PFSK-1 (cell line): Measurements from ENCODE around the gene TAF7L.

Experiments used
- FOXP2 ChIP-seq: optimal IDR thresholded peaks from 2 replicates; pipeline ENCODE3; 2011; ENCODE audit warnings: borderline replicate concordance, control low read depth, inconsistent platforms; ENCODE audit not compliant: insufficient read depth; ENCODE audit errors: extremely low read length, extremely low read depth
- POLR2AphosphoS5 ChIP-seq: IDR thresholded peaks from 2 replicates; pipeline ENCODE4 v1.6.1; 2012; ENCODE audit warnings: low read depth, mild to moderate bottlenecking, control low read depth, low read length, moderate library complexity
- SIN3A ChIP-seq: IDR thresholded peaks from 2 replicates; pipeline ENCODE4 v1.6.1; 2012; ENCODE audit warnings: mild to moderate bottlenecking, low read length, moderate library complexity, borderline replicate concordance; ENCODE audit not compliant: insufficient read depth
- TAF1 ChIP-seq: IDR thresholded peaks from 2 replicates; pipeline ENCODE4 v1.6.1; 2012; ENCODE audit warnings: low read length, control low read depth, borderline replicate concordance; ENCODE audit not compliant: insufficient read depth
- TF ChIP-seq, protein P1 (sequence below), 2 experiments: IDR thresholded peaks; 2 replicates each; pipeline versions ENCODE4 v1.6.1 to v1.8.0; 2011 to 2012; ENCODE audit warnings: low read depth in 2 of 2, low read length in 2 of 2, control low read depth in 1 of 2, inconsistent platforms in 1 of 2, mild to moderate bottlenecking in 1 of 2, moderate library complexity in 1 of 2; ENCODE audit not compliant: insufficient read depth in 1 of 2

The TAF7L gene

DNA sequence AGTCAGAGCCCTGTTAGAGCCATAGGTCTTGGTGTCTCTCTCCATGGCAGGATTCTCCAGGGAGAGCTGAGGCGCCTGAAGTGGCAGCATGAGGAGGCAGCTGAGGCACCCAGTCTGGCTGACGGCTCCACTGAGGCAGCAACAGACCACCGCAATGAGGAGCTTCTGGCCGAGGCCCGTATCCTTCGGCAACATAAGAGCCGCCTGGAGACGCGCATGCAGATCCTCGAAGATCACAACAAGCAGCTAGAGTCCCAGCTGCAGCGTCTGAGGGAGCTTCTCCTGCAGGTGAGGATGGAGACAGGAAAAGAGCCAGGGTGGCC is 32.9 kb downstream of the TAF7L start:
- TF ChIP-seq SIN3A = no peak
- no peak for TF ChIP-seq FOXP2
- TF ChIP-seq TAF1 = no peak
- TF ChIP-seq, protein P1, sequence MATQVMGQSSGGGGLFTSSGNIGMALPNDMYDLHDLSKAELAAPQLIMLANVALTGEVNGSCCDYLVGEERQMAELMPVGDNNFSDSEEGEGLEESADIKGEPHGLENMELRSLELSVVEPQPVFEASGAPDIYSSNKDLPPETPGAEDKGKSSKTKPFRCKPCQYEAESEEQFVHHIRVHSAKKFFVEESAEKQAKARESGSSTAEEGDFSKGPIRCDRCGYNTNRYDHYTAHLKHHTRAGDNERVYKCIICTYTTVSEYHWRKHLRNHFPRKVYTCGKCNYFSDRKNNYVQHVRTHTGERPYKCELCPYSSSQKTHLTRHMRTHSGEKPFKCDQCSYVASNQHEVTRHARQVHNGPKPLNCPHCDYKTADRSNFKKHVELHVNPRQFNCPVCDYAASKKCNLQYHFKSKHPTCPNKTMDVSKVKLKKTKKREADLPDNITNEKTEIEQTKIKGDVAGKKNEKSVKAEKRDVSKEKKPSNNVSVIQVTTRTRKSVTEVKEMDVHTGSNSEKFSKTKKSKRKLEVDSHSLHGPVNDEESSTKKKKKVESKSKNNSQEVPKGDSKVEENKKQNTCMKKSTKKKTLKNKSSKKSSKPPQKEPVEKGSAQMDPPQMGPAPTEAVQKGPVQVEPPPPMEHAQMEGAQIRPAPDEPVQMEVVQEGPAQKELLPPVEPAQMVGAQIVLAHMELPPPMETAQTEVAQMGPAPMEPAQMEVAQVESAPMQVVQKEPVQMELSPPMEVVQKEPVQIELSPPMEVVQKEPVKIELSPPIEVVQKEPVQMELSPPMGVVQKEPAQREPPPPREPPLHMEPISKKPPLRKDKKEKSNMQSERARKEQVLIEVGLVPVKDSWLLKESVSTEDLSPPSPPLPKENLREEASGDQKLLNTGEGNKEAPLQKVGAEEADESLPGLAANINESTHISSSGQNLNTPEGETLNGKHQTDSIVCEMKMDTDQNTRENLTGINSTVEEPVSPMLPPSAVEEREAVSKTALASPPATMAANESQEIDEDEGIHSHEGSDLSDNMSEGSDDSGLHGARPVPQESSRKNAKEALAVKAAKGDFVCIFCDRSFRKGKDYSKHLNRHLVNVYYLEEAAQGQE (IDR thresholded peaks at IDR 0.05; ENCODE audit: insufficient read depth in 1 of 2, low read depth in 2 of 2, low read length in 2 of 2) = no peak
- TF ChIP-seq POLR2AphosphoS5 = no peak

DNA sequence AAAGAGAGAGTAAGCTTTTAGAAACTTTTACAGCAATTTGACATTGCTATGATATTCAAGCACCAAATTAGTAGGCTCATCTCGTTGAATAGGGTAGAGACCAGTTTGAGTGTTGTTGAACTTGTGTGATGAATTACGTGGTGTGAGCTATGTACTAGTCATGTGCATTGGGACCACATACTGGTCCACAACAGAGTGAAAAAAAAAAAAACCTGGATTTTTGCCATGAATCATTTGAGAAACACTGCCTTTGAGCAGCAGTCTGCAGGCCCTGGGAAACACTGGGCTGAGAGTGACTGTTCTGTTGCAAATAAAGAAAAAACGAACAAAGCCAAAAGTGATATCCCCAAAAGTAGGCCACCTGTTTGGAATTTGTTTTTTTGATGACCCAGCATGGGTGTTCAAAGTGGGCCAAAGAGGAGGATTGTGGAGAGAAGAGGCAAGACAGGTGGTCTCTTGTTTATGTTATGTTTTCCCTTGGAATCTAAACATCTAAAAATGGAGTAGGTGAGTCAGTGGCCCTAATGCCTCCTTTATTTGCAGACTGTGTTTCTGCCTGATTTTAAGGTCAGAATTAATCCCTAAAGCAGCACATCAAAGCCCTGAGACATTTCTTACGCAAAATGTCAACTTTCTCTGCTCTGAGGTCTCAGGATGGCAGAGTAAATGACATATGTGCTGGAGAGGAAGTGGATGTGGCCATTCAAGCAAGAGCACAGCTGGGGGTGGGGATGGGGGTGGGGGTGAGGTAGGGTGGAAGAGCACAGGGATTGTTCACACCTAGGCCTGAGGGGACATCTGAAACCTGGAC is 33.5 kb downstream of the TAF7L start:
- TF ChIP-seq FOXP2 = no peak
- TF ChIP-seq SIN3A = no peak
- TF ChIP-seq POLR2AphosphoS5 = no peak
- TF ChIP-seq, protein P1 (IDR thresholded peaks at IDR 0.05; ENCODE audit: insufficient read depth in 1 of 2, low read depth in 2 of 2, low read length in 2 of 2) = no peak
- TF ChIP-seq TAF1 = no peak

DNA sequence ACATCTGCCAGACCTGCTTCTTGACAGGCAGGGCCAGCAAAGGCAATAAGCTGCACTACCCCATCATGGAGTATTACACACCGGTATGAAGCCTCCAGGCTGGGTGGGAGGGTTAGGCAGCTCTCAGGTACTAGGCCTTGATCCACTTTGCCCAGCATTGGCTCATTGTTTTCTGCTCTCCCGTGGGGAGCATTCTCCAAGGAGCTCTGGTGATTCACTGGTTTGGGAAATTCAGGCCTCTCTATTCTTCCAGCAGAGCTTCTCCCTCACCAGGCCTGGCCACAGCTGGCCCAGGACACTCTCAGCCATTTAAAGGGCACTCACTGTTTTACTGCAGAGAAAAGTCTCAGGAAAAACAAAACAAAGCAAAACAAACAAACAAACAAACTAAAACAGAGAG is 38.5 kb downstream of the TAF7L start:
- TF ChIP-seq TAF1 (no peak), FOXP2 (no peak), POLR2AphosphoS5 (no peak), SIN3A (no peak)
- TF ChIP-seq, protein P1 (IDR thresholded peaks at IDR 0.05; ENCODE audit: insufficient read depth in 1 of 2, low read depth in 2 of 2, low read length in 2 of 2) = no peak

DNA sequence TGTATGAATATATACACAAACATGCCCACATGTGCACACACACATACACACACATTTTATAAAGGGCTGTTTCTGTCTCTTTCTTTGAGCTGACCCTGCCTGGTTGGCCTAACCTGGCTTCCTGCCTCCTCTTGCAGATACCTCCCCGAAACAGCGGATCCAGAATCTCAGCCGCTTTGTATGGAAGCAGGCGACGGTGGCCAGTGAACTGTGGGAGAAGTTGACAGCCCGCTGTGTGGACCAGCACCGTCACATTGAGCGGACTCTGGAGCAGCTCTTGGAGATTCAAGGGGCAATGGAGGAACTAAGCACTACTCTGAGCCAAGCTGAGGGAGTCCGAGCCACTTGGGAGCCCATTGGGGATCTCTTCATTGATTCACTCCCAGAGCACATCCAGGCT is 49.6 kb downstream of the TAF7L start:
- TF ChIP-seq, protein P1 (IDR thresholded peaks at IDR 0.05; ENCODE audit: insufficient read depth in 1 of 2, low read depth in 2 of 2, low read length in 2 of 2) = no peak

DNA sequence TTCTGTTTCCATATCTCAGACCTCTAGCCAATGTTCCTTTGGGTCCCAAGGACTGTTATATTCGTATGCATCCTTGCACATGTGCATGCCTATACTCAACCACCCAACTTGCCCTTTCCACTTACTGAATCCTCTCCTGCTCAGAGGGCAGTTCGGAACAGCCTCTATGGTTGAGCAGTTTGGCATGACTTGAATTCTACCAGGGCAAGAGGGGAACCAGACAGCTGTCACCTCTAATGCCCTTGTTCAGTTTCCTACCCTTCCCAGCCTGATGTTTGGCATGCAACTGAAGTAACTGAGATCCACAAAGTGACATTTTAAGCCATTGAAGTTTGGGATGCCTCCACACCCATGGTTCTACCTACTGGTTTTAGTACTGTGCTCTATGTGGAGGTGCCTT is 54.1 kb downstream of the TAF7L start:
- TF ChIP-seq POLR2AphosphoS5 (no peak), TAF1 (no peak), SIN3A (no peak), FOXP2 (no peak)
- TF ChIP-seq, protein P1 (IDR thresholded peaks at IDR 0.05; ENCODE audit: insufficient read depth in 1 of 2, low read depth in 2 of 2, low read length in 2 of 2) = no peak
